CD14-positive monocyte (primary cell): ENCODE data around the gene HERC2. TPM values are rescaled to one million over a fixed set of nuclear protein-coding genes. Genes with fewer than 3 reads are reported as not detected.

ENCODE experiments used
- DNase-seq, 3 donors: peaks; one replicate each; pipeline ENCODE4 v3.0.0-alpha.2; 2011 to 2022
- H2AFZ ChIP-seq: 2 replicates; pipeline ENCODE4 v1.6.0; 2012; ENCODE audit warnings: mild to moderate bottlenecking, low read depth, low read length, inconsistent platforms; ENCODE audit not compliant: insufficient read depth, poor library complexity, severe bottlenecking
- H3K27ac ChIP-seq, 2 donors: 1 replicate in 1 of 2; 2 replicates in 1 of 2; pipeline ENCODE4 v1.5.1; 2012 to 2013; ENCODE audit warnings: low read length in 2 of 2, control low read depth in 1 of 2, inconsistent platforms in 1 of 2, low read depth in 1 of 2, mild to moderate bottlenecking in 1 of 2
- H3K27me3 ChIP-seq, 2 donors: one replicate each; pipeline versions ENCODE4 v1.6.0 to v1.6.1; 2011 to 2013; ENCODE audit warnings: low read length in 2 of 2; ENCODE audit not compliant: control insufficient read depth in 2 of 2, insufficient read depth in 2 of 2
- H3K36me3 ChIP-seq, 2 donors: replicated peaks in 1 of 2; 1 replicate in 1 of 2; 2 replicates in 1 of 2; pipeline versions ENCODE4 v1.5.1 to v1.6.1; 2012 to 2013; ENCODE audit warnings: low read length in 2 of 2, control low read depth in 1 of 2, inconsistent platforms in 1 of 2, mild to moderate bottlenecking in 1 of 2; ENCODE audit not compliant: insufficient read depth in 2 of 2, control insufficient read depth in 1 of 2
- H3K4me1 ChIP-seq, 2 donors: 1 replicate in 1 of 2; 2 replicates in 1 of 2; pipeline versions ENCODE4 v1.5.1 to v1.6.1; 2012 to 2013; ENCODE audit warnings: low read length in 2 of 2, control low read depth in 1 of 2, inconsistent platforms in 1 of 2, mild to moderate bottlenecking in 1 of 2, moderate library complexity in 1 of 2; ENCODE audit not compliant: insufficient read depth in 2 of 2, control insufficient read depth in 1 of 2
- H3K4me2 ChIP-seq: replicated peaks from 2 replicates; pipeline ENCODE3; 2012; ENCODE audit warnings: low read length, moderate library complexity, mild to moderate bottlenecking; ENCODE audit not compliant: poor library complexity, severe bottlenecking; ENCODE audit errors: extremely low read depth
- H3K4me3 ChIP-seq, 3 experiments: fragments of 200-600 bp in 1 of 3; sonication (generic) in 1 of 3; replicated peaks in 1 of 3; 1 replicate in 2 of 3; 2 replicates in 1 of 3; pipeline ENCODE4 v1.5.1; 2011 to 2013; ENCODE audit warnings: low read length in 3 of 3, mild to moderate bottlenecking in 3 of 3, control low read depth in 2 of 3, low read depth in 2 of 3, inconsistent platforms in 1 of 3, moderate library complexity in 1 of 3
- H3K79me2 ChIP-seq: 2 replicates; pipeline ENCODE4 v1.6.0; 2012; ENCODE audit warnings: mild to moderate bottlenecking, control low read depth, inconsistent platforms, low read length, moderate library complexity; ENCODE audit not compliant: insufficient read depth
- H3K9ac ChIP-seq: 2 replicates; pipeline ENCODE4 v1.6.0; 2017; ENCODE audit warnings: low read length, mild to moderate bottlenecking; ENCODE audit not compliant: insufficient read depth, poor library complexity, severe bottlenecking
- H3K9me3 ChIP-seq, 2 donors: replicated peaks in 1 of 2; 1 replicate in 1 of 2; 2 replicates in 1 of 2; pipeline versions ENCODE4 v1.5.1 to v1.6.1; 2012 to 2013; ENCODE audit warnings: low read length in 2 of 2, control low read depth in 1 of 2; ENCODE audit not compliant: control insufficient read depth in 1 of 2, insufficient read depth in 1 of 2
- H4K20me1 ChIP-seq: 2 replicates; pipeline ENCODE4 v1.6.0; 2012; ENCODE audit warnings: mild to moderate bottlenecking, low read length, control low read depth, moderate library complexity; ENCODE audit not compliant: insufficient read depth
- H3K27ac Mint-ChIP-seq, 7 donors: one replicate each; pipeline ENCODE4 v1.8.0; 2020; ENCODE audit warnings: mild to moderate bottlenecking in 7 of 7, mixed read lengths in 7 of 7, moderate library complexity in 6 of 7, inconsistent platforms in 2 of 7
- H3K27me3 Mint-ChIP-seq, 3 donors: one replicate each; pipeline ENCODE4 v1.8.0; 2021 to 2022; ENCODE audit warnings: low read depth in 3 of 3, mild to moderate bottlenecking in 3 of 3, mixed read lengths in 3 of 3, moderate library complexity in 3 of 3, inconsistent platforms in 1 of 3
- H3K36me3 Mint-ChIP-seq, 2 donors: one replicate each; pipeline ENCODE4 v1.8.0; 2020; ENCODE audit warnings: mixed read lengths in 2 of 2, inconsistent platforms in 1 of 2, mild to moderate bottlenecking in 1 of 2
- H3K4me1 Mint-ChIP-seq: one replicate; pipeline ENCODE4 v1.8.0; 2020; ENCODE audit warnings: mild to moderate bottlenecking, mixed read lengths
- H3K4me3 Mint-ChIP-seq, 2 donors: one replicate each; pipeline ENCODE4 v1.8.0; 2020; ENCODE audit warnings: mild to moderate bottlenecking in 2 of 2, mixed read lengths in 2 of 2, moderate library complexity in 1 of 2
- H3K9me3 Mint-ChIP-seq, 7 donors: one replicate each; pipeline ENCODE4 v1.8.0; 2020 to 2022; ENCODE audit warnings: mixed read lengths in 7 of 7, mild to moderate bottlenecking in 6 of 7, moderate library complexity in 6 of 7, inconsistent platforms in 2 of 7
- WGBS: methylation state at CpG from one replicate; pipeline ENCODE4 v1.1.5; 2013; ENCODE audit warnings: missing lambda C conversion rate; ENCODE audit not compliant: insufficient coverage; 5-methylcytosine and 5-hydroxymethylcytosine counted together
- intact Hi-C, 2 donors: fragments of 100-400 bp; cut with micrococcal nuclease; formaldehyde crosslinking; loops; one replicate each; pipeline versions ENCODE4 v1.15.0 to v1.15.1; 2023
- polyA plus RNA-seq, 3 donors: library from polyadenylated mRNA; depleted of rRNA in 1 of 3; unstranded in 2 of 3; stranded (reverse) in 1 of 3; fragments of 300-500 nt in 2 of 3; fragments of >200 nt in 1 of 3; fragmentation: Illumina TruSeq in 2 of 3; gene quantifications; 1 replicate in 2 of 3; 2 replicates in 1 of 3; pipeline ENCODE4 v1.2.3, GENCODE V29; 2012 to 2021
- TF ChIP-seq, protein P1 (sequence below): fragments of 200-600 bp; IDR thresholded peaks from one replicate; pipeline ENCODE4 v1.8.0; 2022; ENCODE audit warnings: antibody characterized with exemption, mild to moderate bottlenecking

Gene HERC2
- polyA plus RNA-seq, 3 donors: 3.1 to 9.0 (median 4.7) TPM

GRCh38 chr15:28084547-28084946, 237.4 kb downstream of the HERC2 start:
- 71% methylated on average over 1 of the region's 3 CpGs for WGBS
- no peaks in the 10 kb centered on the region for H3K36me3 Mint-ChIP-seq
- no peak overlapping the region for H3K27ac ChIP-seq
- TF ChIP-seq, protein P1, sequence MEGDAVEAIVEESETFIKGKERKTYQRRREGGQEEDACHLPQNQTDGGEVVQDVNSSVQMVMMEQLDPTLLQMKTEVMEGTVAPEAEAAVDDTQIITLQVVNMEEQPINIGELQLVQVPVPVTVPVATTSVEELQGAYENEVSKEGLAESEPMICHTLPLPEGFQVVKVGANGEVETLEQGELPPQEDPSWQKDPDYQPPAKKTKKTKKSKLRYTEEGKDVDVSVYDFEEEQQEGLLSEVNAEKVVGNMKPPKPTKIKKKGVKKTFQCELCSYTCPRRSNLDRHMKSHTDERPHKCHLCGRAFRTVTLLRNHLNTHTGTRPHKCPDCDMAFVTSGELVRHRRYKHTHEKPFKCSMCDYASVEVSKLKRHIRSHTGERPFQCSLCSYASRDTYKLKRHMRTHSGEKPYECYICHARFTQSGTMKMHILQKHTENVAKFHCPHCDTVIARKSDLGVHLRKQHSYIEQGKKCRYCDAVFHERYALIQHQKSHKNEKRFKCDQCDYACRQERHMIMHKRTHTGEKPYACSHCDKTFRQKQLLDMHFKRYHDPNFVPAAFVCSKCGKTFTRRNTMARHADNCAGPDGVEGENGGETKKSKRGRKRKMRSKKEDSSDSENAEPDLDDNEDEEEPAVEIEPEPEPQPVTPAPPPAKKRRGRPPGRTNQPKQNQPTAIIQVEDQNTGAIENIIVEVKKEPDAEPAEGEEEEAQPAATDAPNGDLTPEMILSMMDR: no peak
- peaks cover 4 to 15% (median 8%) of the 10 kb centered on the region in 7 donors for H3K9me3 Mint-ChIP-seq
- H3K4me3 Mint-ChIP-seq: no peak overlapping the region
- peaks cover 0 to 2% of the 10 kb centered on the region in 2 donors for H3K27me3 ChIP-seq
- no peaks in the 10 kb centered on the region for H3K4me1 Mint-ChIP-seq
- H3K9ac ChIP-seq: no peak overlapping the region
- intact Hi-C loops: no loop called here
- no peak overlapping the region for H3K27ac Mint-ChIP-seq
- H4K20me1 ChIP-seq: no peaks in the 10 kb centered on the region
- DNase-seq: no peak
- H3K4me3 ChIP-seq: no peak overlapping the region
- no peaks in the 10 kb centered on the region for H3K4me1 ChIP-seq
- H3K27me3 Mint-ChIP-seq: peaks cover 11 to 12% (median 12%) of the 10 kb centered on the region in 3 donors
- H3K4me2 ChIP-seq: no peak overlapping the region
- no peaks in the 10 kb centered on the region for H3K79me2 ChIP-seq
- no peaks in the 10 kb centered on the region for H3K36me3 ChIP-seq
- no peaks in the 10 kb centered on the region for H3K9me3 ChIP-seq
- no peak overlapping the region for H2AFZ ChIP-seq

DNA sequence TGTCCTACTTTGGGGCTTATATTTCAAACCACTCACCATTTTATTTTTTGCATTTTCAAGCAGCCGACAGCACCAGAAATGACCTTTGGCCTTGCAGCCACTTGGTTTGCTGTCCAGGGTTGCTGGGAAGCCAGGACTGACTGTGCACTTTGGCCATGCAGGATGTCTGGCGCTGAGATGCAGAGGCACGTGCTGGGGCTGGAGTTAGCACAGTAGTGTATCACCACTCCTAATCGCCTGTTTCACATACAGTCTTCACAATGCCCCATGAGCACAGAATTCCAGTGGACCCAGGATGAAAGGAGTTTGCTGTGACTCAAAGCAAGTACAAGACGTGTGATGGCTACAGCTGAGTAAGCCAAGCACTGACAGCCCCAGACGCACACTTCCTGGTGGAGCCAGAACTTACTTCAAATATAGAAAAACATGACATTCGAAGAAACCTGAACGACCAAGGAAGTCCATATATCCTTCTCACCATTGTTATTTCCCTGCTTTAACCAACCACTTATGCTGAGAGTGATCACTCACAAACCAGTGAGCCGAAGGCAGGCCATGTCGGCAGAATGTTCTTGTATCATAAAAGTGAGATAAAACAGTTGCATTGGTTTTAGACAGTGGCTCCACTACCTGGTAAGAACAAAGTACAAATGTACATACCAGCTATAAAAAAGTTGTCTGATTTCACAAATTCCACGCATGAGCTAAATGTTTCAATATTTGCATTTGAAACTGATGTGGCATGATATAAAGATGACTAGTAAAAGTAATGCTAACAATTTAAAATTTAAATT, 238.9 kb downstream of the HERC2 start:
- no peak overlapping the region for H3K4me2 ChIP-seq
- no peaks in the 10 kb centered on the region for H3K79me2 ChIP-seq
- H3K9ac ChIP-seq: no peak overlapping the region
- H3K27ac Mint-ChIP-seq: peak overlapping the region in 1 of 7 donors; percentile 10
- H3K4me1 ChIP-seq: no peaks in the 10 kb centered on the region
- H3K9me3 Mint-ChIP-seq: peaks cover 0 to 7% (median 3%) of the 10 kb centered on the region in 7 donors
- no peaks in the 10 kb centered on the region for H3K36me3 ChIP-seq
- H3K27me3 ChIP-seq: no peaks in the 10 kb centered on the region
- H3K4me1 Mint-ChIP-seq: no peaks in the 10 kb centered on the region
- no peak overlapping the region for H3K4me3 Mint-ChIP-seq
- H3K27me3 Mint-ChIP-seq: peaks cover 7 to 12% (median 9%) of the 10 kb centered on the region in 3 donors
- no peak overlapping the region for H2AFZ ChIP-seq
- WGBS: 89% methylated on average over 4 of the region's 11 CpGs
- no peak overlapping the region for H3K27ac ChIP-seq
- TF ChIP-seq, protein P1: no peak
- no peak overlapping the region for H3K4me3 ChIP-seq
- DNase-seq: no peak
- intact Hi-C loops: no loop called here
- no peaks in the 10 kb centered on the region for H3K36me3 Mint-ChIP-seq
- no peaks in the 10 kb centered on the region for H4K20me1 ChIP-seq
- no peaks in the 10 kb centered on the region for H3K9me3 ChIP-seq
